IMR-90 (cell line): ENCODE measurements around the gene ARAP2. TPM values are rescaled to one million over a fixed set of nuclear protein-coding genes. Genes with fewer than 3 reads are reported as not detected.

Experiments used
- ATAC-seq: fragments of 200-7000 bp; cut with Tn5 transposase; 2 replicates; pipeline ENCODE4 v1.9.1; 2020; ENCODE audit warnings: low read depth, mild to moderate bottlenecking, moderate library complexity
- BruUV-seq: library from RNA; stranded (reverse); fragments of 400-500 nt; replicated peaks from 2 replicates; lab custom pipeline; 2021; lab: Mats Ljungman, UMichigan
- CTCF ChIA-PET: fragments of 300-600 bp; formaldehyde crosslinking; extraction: SDS; loops from one replicate; lab custom pipeline; 2021; ENCODE audit warnings: antibody characterized with exemption; lab: Yijun Ruan, JAX
- POLR2A ChIA-PET: fragments of 300-600 bp; sonication (Branson Sonifier 250); formaldehyde crosslinking; loops from one replicate; lab custom pipeline; 2022; ENCODE audit warnings: antibody characterized with exemption; ENCODE audit not compliant: unreplicated experiment; lab: Charles Lee
- DNase-seq: peaks from one replicate; pipeline ENCODE4 v3.0.0; 2013
- H2AFZ ChIP-seq: replicated peaks from 2 replicates; pipeline ENCODE3; 2013; ENCODE audit warnings: low read length, mild to moderate bottlenecking; ENCODE audit not compliant: poor library complexity
- H2AK5ac ChIP-seq: 2 replicates; pipeline ENCODE4 v1.6.1; 2013; ENCODE audit warnings: low read depth, low read length, inconsistent platforms
- H2AK9ac ChIP-seq: replicated peaks from 2 replicates; pipeline ENCODE3; 2013; ENCODE audit warnings: mild to moderate bottlenecking, low read depth, low read length, moderate library complexity; ENCODE audit not compliant: poor library complexity
- H2BK120ac ChIP-seq: 2 replicates; pipeline ENCODE4 v1.6.1; 2013; ENCODE audit warnings: low read depth, low read length, inconsistent platforms
- H2BK15ac ChIP-seq: 3 replicates; pipeline ENCODE4 v1.6.1; 2013; ENCODE audit warnings: low read depth, low read length, inconsistent platforms
- H2BK20ac ChIP-seq: 2 replicates; pipeline ENCODE4 v1.6.1; 2013; ENCODE audit warnings: low read depth, mild to moderate bottlenecking, inconsistent platforms, low read length, moderate library complexity
- H2BK5ac ChIP-seq: 2 replicates; pipeline ENCODE4 v1.6.1; 2013; ENCODE audit warnings: mild to moderate bottlenecking, low read depth, low read length, inconsistent platforms; ENCODE audit not compliant: poor library complexity, severe bottlenecking
- H3K14ac ChIP-seq: replicated peaks from 2 replicates; pipeline ENCODE4 v1.6.1; 2013; ENCODE audit warnings: low read depth, low read length, inconsistent platforms
- H3K18ac ChIP-seq: 2 replicates; pipeline ENCODE4 v1.6.1; 2013; ENCODE audit warnings: low read depth, low read length, control low read depth
- H3K23ac ChIP-seq: 2 replicates; pipeline ENCODE4 v1.6.1; 2013; ENCODE audit warnings: low read depth, low read length, inconsistent platforms
- H3K27ac ChIP-seq: 2 replicates; pipeline ENCODE4 v1.5.1; 2013; ENCODE audit warnings: mild to moderate bottlenecking, control low read depth, low read length; ENCODE audit not compliant: insufficient read depth
- H3K27me3 ChIP-seq: 2 replicates; pipeline ENCODE4 v1.6.1; 2013; ENCODE audit warnings: low read length; ENCODE audit not compliant: control insufficient read depth, insufficient read depth
- H3K36me3 ChIP-seq: 2 replicates; pipeline ENCODE4 v1.6.1; 2013; ENCODE audit warnings: low read length, mixed read lengths; ENCODE audit not compliant: control insufficient read depth, insufficient read depth
- H3K4ac ChIP-seq: 2 replicates; pipeline ENCODE4 v1.6.1; 2013; ENCODE audit warnings: low read depth, low read length, inconsistent platforms
- H3K4me1 ChIP-seq: 2 replicates; pipeline ENCODE4 v1.6.1; 2013; ENCODE audit warnings: low read length, mixed read lengths; ENCODE audit not compliant: control insufficient read depth, insufficient read depth
- H3K4me2 ChIP-seq: 2 replicates; pipeline ENCODE4 v1.6.1; 2013; ENCODE audit warnings: low read depth, mild to moderate bottlenecking, control low read depth, low read length, moderate library complexity
- H3K4me3 ChIP-seq: 2 replicates; pipeline ENCODE4 v1.5.1; 2013; ENCODE audit warnings: low read depth, mild to moderate bottlenecking, control low read depth, low read length, moderate library complexity; ENCODE audit not compliant: insufficient read depth
- H3K56ac ChIP-seq: 2 replicates; pipeline ENCODE4 v1.6.1; 2013; ENCODE audit warnings: low read length, inconsistent platforms; ENCODE audit not compliant: insufficient read depth; ENCODE audit errors: extremely low read depth
- H3K79me1 ChIP-seq, 2 experiments: 2 replicates each; pipeline ENCODE4 v1.6.1; 2013; ENCODE audit warnings: low read length in 2 of 2, inconsistent platforms in 1 of 2, low read depth in 1 of 2
- H3K9ac ChIP-seq: 2 replicates; pipeline ENCODE4 v1.6.1; 2013; ENCODE audit warnings: low read depth, low read length, control low read depth
- H3K9me1 ChIP-seq: 2 replicates; pipeline ENCODE4 v1.6.1; 2013; ENCODE audit warnings: low read length, inconsistent platforms; ENCODE audit not compliant: insufficient read depth
- H3K9me3 ChIP-seq: 2 replicates; pipeline ENCODE4 v1.6.1; 2013; ENCODE audit warnings: low read length; ENCODE audit not compliant: control insufficient read depth, insufficient read depth
- H4K20me1 ChIP-seq: 2 replicates; pipeline ENCODE4 v1.6.1; 2013; ENCODE audit warnings: low read length, inconsistent platforms; ENCODE audit not compliant: insufficient read depth
- H4K5ac ChIP-seq: 2 replicates; pipeline ENCODE4 v1.6.1; 2013; ENCODE audit warnings: mild to moderate bottlenecking, low read depth, low read length, control low read depth
- H4K8ac ChIP-seq, 2 experiments: 2 replicates each; pipeline ENCODE4 v1.6.1; 2013; ENCODE audit warnings: low read depth in 2 of 2, low read length in 2 of 2, control low read depth in 1 of 2, inconsistent platforms in 1 of 2
- H4K91ac ChIP-seq: 2 replicates; pipeline ENCODE4 v1.6.1; 2013; ENCODE audit warnings: low read depth, low read length, inconsistent platforms; ENCODE audit not compliant: insufficient read depth
- BHLHE40 ChIP-seq: fragments of 150-350 bp; IDR thresholded peaks from 2 replicates; pipeline ENCODE4 v1.6.1; 2016; ENCODE audit warnings: mild to moderate bottlenecking, low read depth, low read length
- RAD21 ChIP-seq: IDR thresholded peaks from 2 replicates; pipeline ENCODE4 v1.6.1; 2012; ENCODE audit warnings: low read length, improper control_type of control experiment
- SMC3 ChIP-seq: fragments of 150-350 bp; IDR thresholded peaks from 2 replicates; pipeline ENCODE4 v1.6.1; 2016; ENCODE audit warnings: low read depth, mild to moderate bottlenecking, antibody characterized with exemption, low read length, moderate library complexity
- WGBS, 2 experiments: methylation state at CpG; one replicate each; pipeline versions ENCODE4 v1.1.5 to v1.1.7; 2013; ENCODE audit warnings: missing lambda C conversion rate in 2 of 2; ENCODE audit not compliant: insufficient read length in 1 of 2; ENCODE audit errors: extremely low coverage in 2 of 2; 5-methylcytosine and 5-hydroxymethylcytosine counted together
- dilution Hi-C: fragments of 300-500 bp; cut with HindIII; formaldehyde crosslinking; loops from one replicate; pipeline ENCODE4 v1.14.3; 2018; ENCODE audit warnings: low sequenced_read_pairs; ENCODE audit not compliant: unreplicated experiment
- in situ Hi-C: fragments of 300-500 bp; cut with MboI; formaldehyde crosslinking; loops from 3 replicates; pipeline ENCODE4 v1.14.3; 2019; ENCODE audit warnings: low sequenced_read_pairs, inconsistent platforms, mixed read lengths
- intact Hi-C: fragments of 100-400 bp; cut with micrococcal nuclease; formaldehyde crosslinking; loops from 2 replicates; pipeline ENCODE4 v1.10.0; 2022
- polyA plus RNA-seq, 3 experiments: library from polyadenylated mRNA; depleted of rRNA; stranded (reverse); fragments of >200 nt; gene quantifications; 2 replicates each; pipeline ENCODE4 v1.2.3, GENCODE V29; 2012; ENCODE audit warnings: low replicate concordance in 1 of 3
- total RNA-seq: library from RNA; depleted of rRNA; stranded (reverse); fragments of >200 nt; gene quantifications from 2 replicates; pipeline ENCODE4 v1.2.3, GENCODE V29; 2012

The ARAP2 gene
- total and polyA plus RNA-seq, 2 of the 4 experiments (the other 2 are of a cell fraction), result 0.32 to 1.8 TPM

DNA sequence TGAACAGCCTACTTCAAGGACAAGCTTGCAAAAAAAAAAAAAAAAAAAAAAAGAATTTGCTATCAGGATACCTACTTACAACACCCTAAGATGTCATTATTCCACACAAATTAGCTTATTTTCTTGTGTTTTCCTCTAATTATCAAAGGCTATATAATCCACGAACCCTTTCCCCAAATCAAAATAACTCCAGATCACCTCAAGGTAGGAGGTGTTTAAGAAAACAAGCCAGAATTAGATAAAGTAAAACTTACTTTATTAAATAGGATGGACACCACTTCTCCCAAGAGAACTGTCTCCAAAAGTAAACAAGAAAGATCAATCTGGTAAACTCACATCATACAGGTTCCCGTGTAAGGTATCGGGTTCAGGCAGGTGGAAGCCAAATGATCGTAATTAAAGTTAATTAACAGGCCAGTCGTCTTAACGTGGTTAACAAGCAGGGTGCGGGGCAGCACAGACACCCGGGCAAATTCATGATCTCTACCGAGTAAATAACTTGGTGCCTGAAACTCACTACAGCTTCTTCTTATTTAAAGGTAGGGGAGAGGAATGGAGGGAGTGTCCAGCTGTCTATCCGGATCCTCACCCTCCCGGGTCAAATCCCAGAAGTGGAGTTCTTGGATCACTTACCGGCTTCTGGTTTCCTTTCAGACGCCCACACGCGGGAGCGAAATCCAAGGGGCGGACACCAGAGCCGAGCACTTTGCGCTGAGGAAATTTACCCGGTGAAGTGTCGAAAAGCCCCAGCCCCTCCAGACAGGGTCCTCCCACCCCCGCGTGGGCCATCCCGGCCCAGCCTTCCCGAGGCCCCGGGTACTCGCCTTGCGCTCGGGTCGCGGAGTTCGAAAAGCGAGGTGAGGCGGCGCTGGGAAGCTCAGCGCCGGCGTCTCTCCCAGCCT, 708 bp downstream of the ARAP2 start:
- 2% methylated on average over 18 of the region's 38 CpGs; no CpG with 5 or more reads in 1 of the 2 experiments for WGBS, 2 experiments
- H3K9me1 ChIP-seq, result no peaks in the 10 kb centered on the region
- no peak overlapping the region for H3K4ac ChIP-seq
- peak overlapping the region; percentile 78 for H2AFZ ChIP-seq
- no peak overlapping the region for H2AK5ac ChIP-seq
- no peak overlapping the region for H3K56ac ChIP-seq
- BruUV-seq, result no TSS peak
- peak overlapping the region; percentile 31; the same call in 1 of the 2 replicates for H3K4me3 ChIP-seq
- no peaks in the 10 kb centered on the region for H3K79me1 ChIP-seq
- H2AK9ac ChIP-seq, result no peak overlapping the region
- H3K4me2 ChIP-seq, result peak overlapping the region; percentile 67; the same call in 1 of the 2 replicates
- no peak overlapping the region for H3K18ac ChIP-seq
- H2BK20ac ChIP-seq, result no peak overlapping the region
- POLR2A ChIA-PET, result no interaction called here
- ATAC-seq (peak; percentile 29), DNase-seq (peak; percentile 1)
- no peaks in the 10 kb centered on the region for H3K36me3 ChIP-seq
- H3K14ac ChIP-seq, result no peak overlapping the region
- TF ChIP-seq SMC3 (no peak), BHLHE40 (no peak), RAD21 (no peak)
- H4K5ac ChIP-seq, result no peak overlapping the region
- H3K9me3 ChIP-seq, result no peaks in the 10 kb centered on the region
- H2BK5ac ChIP-seq, result no peak overlapping the region
- intact Hi-C loops (no loop called here), dilution Hi-C loops (no loop called here), in situ Hi-C loops (no loop called here)
- H3K9ac ChIP-seq, result no peak overlapping the region
- H4K91ac ChIP-seq, result no peak overlapping the region
- CTCF ChIA-PET, result interaction anchor here (0.6 kb wide), 1 partner anchor 1613 kb away, joined by 4 read pairs; no protein-coding TSS in a partner anchor
- 0 out of 2 replicates have a peak, but pooled peaks cover 2% of the 10 kb centered on the region for H3K27me3 ChIP-seq
- H3K23ac ChIP-seq, result no peak overlapping the region
- H2BK120ac ChIP-seq, result no peak overlapping the region
- H3K4me1 ChIP-seq, result no peaks in the 10 kb centered on the region
- no peak overlapping the region for H3K27ac ChIP-seq
- H4K8ac ChIP-seq, result no peak overlapping the region
- H4K20me1 ChIP-seq, result no peaks in the 10 kb centered on the region
- H2BK15ac ChIP-seq, result no peak overlapping the region
